Mucosa of descending colon (tissue), 3 donors: ENCODE results near the gene FHL2. TPM values are rescaled to one million over a fixed set of nuclear protein-coding genes. Genes with fewer than 3 reads are reported as not detected.
A peak's percentile ranks its signal among the peaks of the same experiment; 100 is the strongest.

ENCODE experiments used
- ATAC-seq: fragments of 200-7000 bp; cut with Tn5 transposase; one replicate; pipeline ENCODE4 v1.9.1; 2020; ENCODE audit warnings: mild to moderate bottlenecking, moderate library complexity
- DNase-seq, 3 donors: peaks; one replicate each; pipeline ENCODE4 v3.0.0-alpha.2; 2020
- H3K36me3 ChIP-seq: fragments of 200-600 bp; one replicate; pipeline ENCODE4 v1.8.0; 2021; ENCODE audit warnings: low read depth, mild to moderate bottlenecking
- H3K4me1 ChIP-seq: fragments of 200-600 bp; one replicate; pipeline ENCODE4 v1.8.0; 2021; ENCODE audit warnings: low read depth, mild to moderate bottlenecking
- H3K4me3 ChIP-seq: fragments of 200-600 bp; one replicate; pipeline ENCODE4 v1.8.0; 2021; ENCODE audit warnings: mild to moderate bottlenecking
- H3K9me3 ChIP-seq: fragments of 200-600 bp; one replicate; pipeline ENCODE4 v1.8.0; 2021; ENCODE audit warnings: mild to moderate bottlenecking
- CTCF ChIP-seq: fragments of 200-600 bp; IDR thresholded peaks from one replicate; pipeline ENCODE4 v1.8.0; 2022; ENCODE audit warnings: antibody characterized with exemption, mild to moderate bottlenecking
- intact Hi-C, 2 donors: fragments of 100-400 bp; cut with DNase I in 1 of 2; cut with micrococcal nuclease in 1 of 2; formaldehyde crosslinking; loops; one replicate each; pipeline versions ENCODE4 v1.11.0 to v1.11.1; 2022; cut with DNase I, micrococcal nuclease
- total RNA-seq, 3 donors: library from RNA; stranded (reverse); fragmentation: NEBNext Ultra II Directional in 2 of 3; extraction: Animal tissue kit (Norgen Biotek cat#: 25700) in 2 of 3; gene quantifications; one replicate each; pipeline versions ENCODE4 v1.2.1 to v1.2.4, GENCODE V29; 2021 to 2023
- donor health status: DM: no; HTN: no; CAD: no; lungs with moderate emphysema.
- donor health status: DM: no; HTN: no; CAD: no.
- donor health status: DM: no; HTN: yes; CAD: no.

FHL2 gene
- total RNA-seq, 3 donors from 2014 or later: 109 to 132 (median 113) TPM

- no peaks in the 10 kb centered on the region for H3K9me3 ChIP-seq
- H3K4me1 ChIP-seq: peaks cover 29% of the 10 kb centered on the region
- DNase-seq (no peak), ATAC-seq (no peak)
- intact Hi-C loops: no loop called here
- H3K4me3 ChIP-seq: no peak overlapping the region
- no peaks in the 10 kb centered on the region for H3K36me3 ChIP-seq
- no peak for TF ChIP-seq CTCF
Observed at GRCh38 chr2:105401867-105402266, 3.0 kb upstream of the FHL2 start.

- no peak for TF ChIP-seq CTCF
- Histone ChIP-seq H3K4me3 (no peak overlapping the region), H3K36me3 (no peaks in the 10 kb centered on the region), H3K4me1 (peaks cover 34% of the 10 kb centered on the region), H3K9me3 (no peaks in the 10 kb centered on the region)
- DNase-seq (peak in 1 of 3 donors; percentile 89), ATAC-seq (peak; percentile 19)
- intact Hi-C loops: no loop called here
Observed at GRCh38 chr2:105400138-105400540, 1.3 kb upstream of the FHL2 start.

GRCh38 chr2:105399207-105399861 is 483 bp upstream of the FHL2 start:
- TF ChIP-seq CTCF: no peak
- Histone ChIP-seq H3K9me3 (no peaks in the 10 kb centered on the region), H3K36me3 (no peaks in the 10 kb centered on the region), H3K4me3 (peak overlapping the region; percentile 88), H3K4me1 (peaks cover 27% of the 10 kb centered on the region)
- DNase-seq: peak in 1 of 3 donors; percentile 59
- intact Hi-C loops: no loop called here
- no peak for ATAC-seq

- Histone ChIP-seq H3K4me3 (peak overlapping the region; percentile 88), H3K9me3 (no peaks in the 10 kb centered on the region), H3K36me3 (no peaks in the 10 kb centered on the region), H3K4me1 (peaks cover 15% of the 10 kb centered on the region)
- no peak for TF ChIP-seq CTCF
- DNase-seq (no peak), ATAC-seq (no peak)
- intact Hi-C loops: no loop called here
Observed at GRCh38 chr2:105397953-105398335, 907 bp downstream of the FHL2 start.

- no peak overlapping the region for H3K4me3 ChIP-seq
- no peaks in the 10 kb centered on the region for H3K36me3 ChIP-seq
- TF ChIP-seq CTCF: no peak
- DNase-seq (no peak), ATAC-seq (no peak)
- H3K9me3 ChIP-seq: no peaks in the 10 kb centered on the region
- intact Hi-C loops: no loop called here
- peaks cover 19% of the 10 kb centered on the region for H3K4me1 ChIP-seq
Observed at GRCh38 chr2:105397025-105397722, 1.7 kb downstream of the FHL2 start.
